PC-9 (cell line): Measurements from ENCODE around the gene NDUFS6. TPM values are rescaled to one million over a fixed set of nuclear protein-coding genes. Genes with fewer than 3 reads are reported as not detected.

Experiments
- BruUV-seq: library from RNA; stranded (reverse); fragments of 400-500 nt; replicated peaks from 2 replicates; lab custom pipeline; 2021; lab: Mats Ljungman, UMichigan
- CTCF ChIA-PET: fragments of 300-600 bp; sonication (Branson Sonifier 250); formaldehyde crosslinking; loops from one replicate; lab custom pipeline; 2022; ENCODE audit warnings: antibody characterized with exemption; lab: Charles Lee
- POLR2A ChIA-PET: fragments of 300-600 bp; sonication (Branson Sonifier 250); formaldehyde crosslinking; loops from one replicate; lab custom pipeline; 2022; ENCODE audit warnings: antibody characterized with exemption; ENCODE audit not compliant: unreplicated experiment; lab: Charles Lee
- DNase-seq, 2 experiments: peaks; one replicate each; pipeline versions ENCODE4 v3.0.0 to v3.0.0-alpha.2; 2015 to 2022; ENCODE audit warnings: mixed read lengths in 1 of 2
- H2AFZ ChIP-seq: fragments of 200-600 bp; sonication (generic); 2 replicates; pipeline ENCODE4 v1.8.1; 2017; ENCODE audit warnings: antibody characterized with exemption
- H3F3A ChIP-seq: fragments of 200-600 bp; sonication (generic); 2 replicates; pipeline ENCODE4 v1.8.1; 2017; ENCODE audit warnings: antibody characterized with exemption, mild to moderate bottlenecking, low read depth; ENCODE audit not compliant: insufficient read depth
- H3K27ac ChIP-seq: fragments of 200-600 bp; sonication (generic); 2 replicates; pipeline ENCODE4 v1.6.1; 2016; ENCODE audit warnings: mixed run types
- H3K27me3 ChIP-seq: fragments of 200-600 bp; sonication (generic); 2 replicates; pipeline ENCODE4 v1.6.1; 2016; ENCODE audit warnings: low read depth, mixed run types; ENCODE audit not compliant: insufficient read depth
- H3K36me3 ChIP-seq: fragments of 200-600 bp; sonication (generic); 2 replicates; pipeline ENCODE4 v1.6.1; 2016; ENCODE audit warnings: low read depth, mixed run types
- H3K4me1 ChIP-seq: fragments of 200-600 bp; sonication (generic); replicated peaks from 2 replicates; pipeline ENCODE4 v1.6.1; 2016; ENCODE audit warnings: mixed run types; ENCODE audit not compliant: insufficient read depth
- H3K4me2 ChIP-seq: fragments of 200-600 bp; sonication (generic); 2 replicates; pipeline ENCODE4 v1.6.1; 2017; ENCODE audit warnings: mixed run types
- H3K4me3 ChIP-seq: fragments of 200-600 bp; sonication (generic); 2 replicates; pipeline ENCODE4 v1.6.1; 2016; ENCODE audit warnings: mixed run types
- H3K79me2 ChIP-seq: fragments of 200-600 bp; sonication (generic); 2 replicates; pipeline ENCODE4 v1.6.1; 2017; ENCODE audit warnings: low read depth, mixed run types
- H3K9me2 ChIP-seq: fragments of 200-600 bp; sonication (generic); 2 replicates; pipeline ENCODE4 v1.8.1; 2017; ENCODE audit warnings: mild to moderate bottlenecking; ENCODE audit not compliant: insufficient read depth
- H3K9me3 ChIP-seq: fragments of 200-600 bp; sonication (generic); 2 replicates; pipeline ENCODE4 v1.8.1; 2016; ENCODE audit warnings: low read depth; ENCODE audit not compliant: insufficient read depth
- H4K20me1 ChIP-seq: fragments of 200-600 bp; sonication (generic); 2 replicates; pipeline ENCODE4 v1.8.1; 2017; ENCODE audit not compliant: insufficient read depth
- CTCF ChIP-seq: fragments of 200-600 bp; sonication (generic); conservative IDR thresholded peaks from 2 replicates; pipeline ENCODE4 v1.6.1; 2017; ENCODE audit warnings: mixed run types, antibody characterized with exemption, mild to moderate bottlenecking, moderate library complexity
- EZH2 ChIP-seq: fragments of 200-600 bp; sonication (generic); IDR thresholded peaks from 2 replicates; pipeline ENCODE4 v1.8.0; 2017; ENCODE audit warnings: antibody characterized with exemption, low read depth
- intact Hi-C: fragments of 100-400 bp; cut with micrococcal nuclease; formaldehyde crosslinking; loops from one replicate; pipeline ENCODE4 v1.10.0; 2022; ENCODE audit not compliant: unreplicated experiment
- total RNA-seq: library from RNA; stranded (reverse); gene quantifications from 2 replicates; pipeline ENCODE4 v1.2.3, GENCODE V29; 2021

The NDUFS6 gene
- total RNA-seq, 1 experiment from 2014 or later = 153 TPM

DNA sequence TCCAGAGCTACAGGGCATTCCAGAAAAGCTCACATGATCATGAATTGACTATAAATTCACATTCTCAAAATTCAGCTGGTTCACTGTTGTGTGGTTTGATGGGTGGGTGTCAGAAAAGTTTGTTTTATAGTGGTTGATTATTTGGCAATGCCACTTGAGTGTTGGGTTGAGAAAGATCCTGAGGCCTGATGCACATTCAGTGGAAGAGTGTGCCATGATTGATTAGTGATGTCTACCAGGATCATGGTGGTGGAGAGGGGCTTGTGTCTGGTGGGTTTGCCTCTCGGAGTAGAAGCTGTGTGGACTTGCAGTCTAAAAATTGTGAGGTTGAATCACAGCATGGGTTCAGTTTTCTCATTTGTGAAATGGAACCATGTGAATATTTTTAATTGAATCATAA, 2.0 kb downstream of the NDUFS6 start:
- H3K4me1 ChIP-seq = peaks cover 19% of the 10 kb centered on the region
- H3K36me3 ChIP-seq = peaks cover 57% of the 10 kb centered on the region
- intact Hi-C loops = no loop called here
- peak overlapping the region; percentile 89; the same call in 1 of the 2 replicates for H3K4me2 ChIP-seq
- H3K27ac ChIP-seq = no peak overlapping the region
- no peak overlapping the region for H3K4me3 ChIP-seq
- no peaks in the 10 kb centered on the region for H3K9me3 ChIP-seq
- ChIA-PET POLR2A (no interaction called here), CTCF (no interaction called here)
- H4K20me1 ChIP-seq = peaks cover 36% of the 10 kb centered on the region
- no TSS peak for BruUV-seq
- TF ChIP-seq CTCF (no peak), EZH2 (no peak)
- no peaks in the 10 kb centered on the region for H3K9me2 ChIP-seq
- peaks cover 13% of the 10 kb centered on the region for H3F3A ChIP-seq
- peaks cover 92% of the 10 kb centered on the region for H3K79me2 ChIP-seq
- DNase-seq = no peak
- H2AFZ ChIP-seq = no peak overlapping the region
- no peaks in the 10 kb centered on the region for H3K27me3 ChIP-seq

DNA sequence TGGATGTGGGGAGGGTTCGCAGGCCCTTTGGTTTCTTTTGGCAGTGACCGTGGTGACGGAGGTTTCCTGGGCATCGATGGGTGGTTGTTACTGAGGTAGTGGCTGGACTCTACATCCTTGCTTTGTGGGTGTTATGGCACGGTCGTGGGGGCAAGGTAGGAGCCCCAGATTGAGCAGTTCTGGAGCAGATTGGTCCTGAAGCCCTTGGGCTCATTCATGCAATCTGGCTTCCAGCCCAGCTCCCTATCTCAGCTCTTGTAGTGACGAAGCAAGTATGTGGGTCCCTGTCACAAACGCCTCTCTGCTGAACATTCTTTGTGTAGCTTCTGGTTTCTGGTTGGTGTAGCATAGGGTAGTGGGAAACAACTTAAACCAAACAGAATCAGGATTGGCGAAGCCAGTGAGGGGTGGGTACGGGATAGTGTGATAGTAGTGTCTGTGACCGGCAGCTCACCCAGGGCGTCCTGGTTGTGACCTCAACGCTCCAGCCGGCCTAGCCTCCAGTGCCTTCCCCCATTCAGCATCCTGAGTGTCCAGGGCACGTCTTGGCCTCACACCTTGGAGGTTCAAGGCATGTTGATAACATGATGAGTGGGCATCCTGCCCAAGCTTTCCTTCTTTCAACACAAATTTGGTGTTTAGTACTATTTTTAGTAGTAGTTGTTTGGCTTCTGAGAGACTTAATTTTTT, 2.9 kb downstream of the NDUFS6 start:
- intact Hi-C loops = no loop called here
- Histone ChIP-seq H3K27ac (no peak overlapping the region), H3K27me3 (no peaks in the 10 kb centered on the region), H3F3A (peaks cover 13% of the 10 kb centered on the region), H3K4me3 (no peak overlapping the region), H3K36me3 (peaks cover 61% of the 10 kb centered on the region), H3K9me3 (no peaks in the 10 kb centered on the region), H2AFZ (no peak overlapping the region), H3K9me2 (no peaks in the 10 kb centered on the region), H3K4me1 (peaks cover 13% of the 10 kb centered on the region), H4K20me1 (peaks cover 45% of the 10 kb centered on the region), H3K79me2 (peaks cover 92% of the 10 kb centered on the region), H3K4me2 (no peak overlapping the region)
- CTCF ChIA-PET = no interaction called here
- no peak for DNase-seq
- TF ChIP-seq EZH2 (no peak), CTCF (no peak)
- POLR2A ChIA-PET = interaction anchor here (0.5 kb wide), 1 partner anchor 34 kb away, joined by 12 read pairs; no protein-coding TSS in a partner anchor
- BruUV-seq = no TSS peak

DNA sequence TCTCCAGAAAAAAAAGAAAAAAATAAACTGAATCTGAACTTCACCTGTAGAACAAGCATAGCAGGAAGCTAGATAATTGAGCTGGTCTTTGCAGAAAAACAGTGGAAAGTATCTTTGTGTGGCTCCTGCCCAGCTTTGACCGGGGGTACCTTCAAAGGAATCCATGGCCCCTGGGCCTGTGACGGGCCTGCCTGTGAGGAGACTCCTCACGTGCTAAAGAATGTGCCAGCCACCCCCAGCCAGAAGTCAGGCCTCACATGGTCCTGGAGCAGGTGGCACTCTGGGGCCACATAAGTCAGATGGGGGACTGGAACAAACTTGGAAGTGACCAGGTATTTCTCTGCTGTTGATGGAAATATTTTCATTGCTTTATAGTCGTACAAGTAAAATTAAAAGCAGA, 4.1 kb downstream of the NDUFS6 start:
- H4K20me1 ChIP-seq = peaks cover 57% of the 10 kb centered on the region
- H3K36me3 ChIP-seq = peaks cover 66% of the 10 kb centered on the region
- H3K27me3 ChIP-seq = no peaks in the 10 kb centered on the region
- no peak overlapping the region for H2AFZ ChIP-seq
- H3K4me3 ChIP-seq = no peak overlapping the region
- H3K9me3 ChIP-seq = no peaks in the 10 kb centered on the region
- H3K9me2 ChIP-seq = no peaks in the 10 kb centered on the region
- no peak overlapping the region for H3K27ac ChIP-seq
- BruUV-seq = no TSS peak
- ChIA-PET POLR2A (no interaction called here), CTCF (interaction anchor here (0.7 kb wide), 1 partner anchor 286 kb away, joined by 4 read pairs; no protein-coding TSS in a partner anchor)
- H3K79me2 ChIP-seq = peaks cover 88% of the 10 kb centered on the region
- H3F3A ChIP-seq = peaks cover 7% of the 10 kb centered on the region
- no peak for DNase-seq
- no peak overlapping the region for H3K4me2 ChIP-seq
- H3K4me1 ChIP-seq = peaks cover 13% of the 10 kb centered on the region
- no peak for TF ChIP-seq EZH2
- intact Hi-C loops = no loop called here
